ENCODE results near the gene TEX12.

- TF ChIP-seq, protein P1, sequence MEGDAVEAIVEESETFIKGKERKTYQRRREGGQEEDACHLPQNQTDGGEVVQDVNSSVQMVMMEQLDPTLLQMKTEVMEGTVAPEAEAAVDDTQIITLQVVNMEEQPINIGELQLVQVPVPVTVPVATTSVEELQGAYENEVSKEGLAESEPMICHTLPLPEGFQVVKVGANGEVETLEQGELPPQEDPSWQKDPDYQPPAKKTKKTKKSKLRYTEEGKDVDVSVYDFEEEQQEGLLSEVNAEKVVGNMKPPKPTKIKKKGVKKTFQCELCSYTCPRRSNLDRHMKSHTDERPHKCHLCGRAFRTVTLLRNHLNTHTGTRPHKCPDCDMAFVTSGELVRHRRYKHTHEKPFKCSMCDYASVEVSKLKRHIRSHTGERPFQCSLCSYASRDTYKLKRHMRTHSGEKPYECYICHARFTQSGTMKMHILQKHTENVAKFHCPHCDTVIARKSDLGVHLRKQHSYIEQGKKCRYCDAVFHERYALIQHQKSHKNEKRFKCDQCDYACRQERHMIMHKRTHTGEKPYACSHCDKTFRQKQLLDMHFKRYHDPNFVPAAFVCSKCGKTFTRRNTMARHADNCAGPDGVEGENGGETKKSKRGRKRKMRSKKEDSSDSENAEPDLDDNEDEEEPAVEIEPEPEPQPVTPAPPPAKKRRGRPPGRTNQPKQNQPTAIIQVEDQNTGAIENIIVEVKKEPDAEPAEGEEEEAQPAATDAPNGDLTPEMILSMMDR (IDR thresholded peaks at IDR 0.05), result no peak
- no peak for TF ChIP-seq POLR2A (IDR thresholded peaks at IDR 0.05)
These were observed 29.4 kb downstream of the TEX12 start for GRCh38 chr11:112196519-112197087.

Measured in body of pancreas (tissue), 4 donors.